A549 (cell line): ENCODE results near the gene PARD3B. TPM values are rescaled to one million over a fixed set of nuclear protein-coding genes. Genes with fewer than 3 reads are reported as not detected.

Source experiments
- ATAC-seq, 2 experiments: fragments of 200-7000 bp in 1 of 2; fragments of >200 bp in 1 of 2; cut with Nextera tagmentation in 1 of 2; cut with Tn5 transposase in 1 of 2; 3 replicates each; pipeline versions ENCODE4 v1.8.0 to v1.9.1; 2018 to 2020; ENCODE audit warnings: mild to moderate bottlenecking in 1 of 2, moderate library complexity in 1 of 2
- CTCF ChIA-PET: fragments of 300-600 bp; sonication (Branson Sonifier 250); formaldehyde crosslinking; extraction: SDS; loops from one replicate; lab custom pipeline; 2021; ENCODE audit warnings: antibody characterized with exemption, inconsistent platforms; lab: Yijun Ruan, JAX
- POLR2A ChIA-PET: fragments of 350-600 bp; formaldehyde crosslinking; extraction: SDS; loops from one replicate; lab custom pipeline; 2021; ENCODE audit warnings: antibody characterized with exemption, inconsistent platforms; lab: Yijun Ruan, JAX
- DNase-seq, 2 experiments: peaks; one replicate each; pipeline versions ENCODE4 v3.0.0 to v3.0.0-alpha.2; 2011 to 2016; ENCODE audit warnings: low read depth in 1 of 2, low spot score in 1 of 2
- FAIRE-seq: peaks from 2 replicates; lab custom pipeline; 2011; peaks lifted over from hg19 to GRCh38; lab: Jason Lieb, UNC
- H3K27ac ChIP-seq, 2 experiments: fragments of >200 bp; sonication (Bioruptor Twin); formaldehyde crosslinking; 3 replicates each; pipeline ENCODE4 v1.5.1; 2016 to 2017
- H3K4me1 ChIP-seq: fragments of >200 bp; sonication (Bioruptor Twin); formaldehyde crosslinking; 3 replicates; pipeline ENCODE4 v1.6.1; 2016
- H3K4me2 ChIP-seq: fragments of >200 bp; sonication (Bioruptor Twin); formaldehyde crosslinking; 3 replicates; pipeline ENCODE4 v1.6.1; 2016
- H3K4me3 ChIP-seq: fragments of >200 bp; sonication (Bioruptor Twin); formaldehyde crosslinking; 3 replicates; pipeline ENCODE4 v1.5.1; 2016
- H3K9me3 ChIP-seq: fragments of >200 bp; sonication (Bioruptor Twin); formaldehyde crosslinking; 3 replicates; pipeline ENCODE4 v1.6.1; 2016
- CBX2 ChIP-seq: fragments of 200-600 bp; sonication (generic); IDR thresholded peaks from 2 replicates; pipeline ENCODE4 v1.6.1; 2016; ENCODE audit warnings: low read depth, mild to moderate bottlenecking, borderline replicate concordance
- CHD2 ChIP-seq: fragments of 150-350 bp; IDR thresholded peaks from 2 replicates; pipeline ENCODE4 v1.6.1; 2014; ENCODE audit warnings: low read length; ENCODE audit not compliant: partially characterized antibody
- CHD4 ChIP-seq: fragments of 200-600 bp; sonication (generic); IDR thresholded peaks from 2 replicates; pipeline ENCODE4 v1.6.1; 2016; ENCODE audit warnings: antibody characterized with exemption, mild to moderate bottlenecking, borderline replicate concordance
- EHMT2 ChIP-seq: fragments of 200-600 bp; sonication (generic); IDR thresholded peaks from 2 replicates; pipeline ENCODE4 v1.6.1; 2016; ENCODE audit warnings: antibody characterized with exemption, low read depth, mild to moderate bottlenecking, moderate library complexity
- ESRRA ChIP-seq: fragments of 150-350 bp; IDR thresholded peaks from 2 replicates; pipeline ENCODE4 v1.6.1; 2014; ENCODE audit warnings: mild to moderate bottlenecking, low read length, borderline replicate concordance
- FOXS1 ChIP-seq: fragments of 250-450 bp; sonication (Bioruptor Pico); IDR thresholded peaks from 2 replicates; pipeline ENCODE4 v1.5.0; 2020; ENCODE audit warnings: mild to moderate bottlenecking, moderate library complexity
- GATA3 ChIP-seq: IDR thresholded peaks from 2 replicates; pipeline ENCODE4 v1.6.1; 2012; ENCODE audit warnings: borderline replicate concordance
- HEYL ChIP-seq: fragments of 250-450 bp; sonication (Bioruptor Pico); IDR thresholded peaks from 2 replicates; pipeline ENCODE4 v1.8.0; 2021; ENCODE audit warnings: mild to moderate bottlenecking, moderate library complexity
- HOXA7 ChIP-seq: fragments of 250-450 bp; sonication (Bioruptor Pico); IDR thresholded peaks from 2 replicates; pipeline ENCODE4 v1.5.0; 2020; ENCODE audit warnings: mild to moderate bottlenecking, moderate library complexity
- HOXB13 ChIP-seq: fragments of 250-450 bp; sonication (Bioruptor Pico); IDR thresholded peaks from 2 replicates; pipeline ENCODE4 v1.5.0; 2020; ENCODE audit warnings: low read depth, mild to moderate bottlenecking, moderate library complexity
- JUNB ChIP-seq: fragments of >200 bp; sonication (Bioruptor Twin); formaldehyde crosslinking; IDR thresholded peaks from 2 replicates; pipeline ENCODE4 v1.6.1; 2016
- KDM1A ChIP-seq: fragments of 200-600 bp; sonication (generic); IDR thresholded peaks from 2 replicates; pipeline ENCODE4 v1.6.1; 2016; ENCODE audit warnings: low read depth, mild to moderate bottlenecking
- KDM5A ChIP-seq: fragments of 200-600 bp; sonication (generic); IDR thresholded peaks from 2 replicates; pipeline ENCODE4 v1.6.1; 2016; ENCODE audit warnings: antibody characterized with exemption, mild to moderate bottlenecking
- MYC ChIP-seq: IDR thresholded peaks from 2 replicates; pipeline ENCODE4 v1.6.1; 2012; ENCODE audit warnings: mild to moderate bottlenecking, inconsistent platforms, low read length, improper control_type of control experiment, borderline replicate concordance
- NFE2L2 ChIP-seq: fragments of 150-350 bp; conservative IDR thresholded peaks from 2 replicates; pipeline ENCODE4 v1.6.1; 2014; ENCODE audit warnings: low read length
- NR3C1 ChIP-seq: fragments of >200 bp; sonication (Bioruptor Twin); formaldehyde crosslinking; IDR thresholded peaks from 3 replicates; pipeline ENCODE4 v1.6.1; 2017
- PHF8 ChIP-seq: fragments of 200-600 bp; sonication (generic); IDR thresholded peaks from 2 replicates; pipeline ENCODE4 v1.6.1; 2016; ENCODE audit warnings: low read depth, mild to moderate bottlenecking, antibody characterized with exemption, moderate library complexity, borderline replicate concordance
- RAD21 ChIP-seq, 2 experiments: fragments of >200 bp in 1 of 2; sonication (Bioruptor Twin) in 1 of 2; formaldehyde crosslinking in 1 of 2; IDR thresholded peaks in 1 of 2; conservative IDR thresholded peaks in 1 of 2; 2 replicates in 1 of 2; 3 replicates in 1 of 2; pipeline ENCODE4 v1.6.1; 2012 to 2018; ENCODE audit warnings: inconsistent platforms in 1 of 2
- RCOR1 ChIP-seq: fragments of 150-350 bp; IDR thresholded peaks from 2 replicates; pipeline ENCODE4 v1.6.1; 2014; ENCODE audit warnings: antibody characterized with exemption, low read length, low read depth
- RFX5 ChIP-seq: fragments of 450-650 bp; IDR thresholded peaks from 2 replicates; pipeline ENCODE4 v1.7.1; 2014; ENCODE audit warnings: antibody characterized with exemption, mild to moderate bottlenecking, moderate library complexity
- RNF2 ChIP-seq: fragments of 200-600 bp; sonication (generic); IDR thresholded peaks from 2 replicates; pipeline ENCODE4 v1.6.1; 2016; ENCODE audit warnings: low read depth, mild to moderate bottlenecking, antibody characterized with exemption, moderate library complexity, borderline replicate concordance
- TFCP2L1 ChIP-seq: fragments of 250-450 bp; sonication (Bioruptor Pico); IDR thresholded peaks from 2 replicates; pipeline ENCODE4 v1.5.0; 2021; ENCODE audit warnings: mild to moderate bottlenecking
- TP53 ChIP-seq: fragments of 250-450 bp; sonication (Bioruptor Pico); IDR thresholded peaks from 2 replicates; pipeline ENCODE4 v1.5.0; 2021; ENCODE audit warnings: mild to moderate bottlenecking, moderate library complexity
- ZFP36 ChIP-seq: fragments of 450-650 bp; IDR thresholded peaks from 2 replicates; pipeline ENCODE4 v1.6.1; 2014; ENCODE audit warnings: borderline replicate concordance; ENCODE audit not compliant: partially characterized antibody
- WGBS: methylation state at CpG from one replicate; pipeline ENCODE4 v1.1.6; 2017; ENCODE audit errors: missing lambda C conversion rate; 5-methylcytosine and 5-hydroxymethylcytosine counted together
- polyA plus RNA-seq, 4 experiments: library from polyadenylated mRNA; depleted of rRNA in 3 of 4; stranded (reverse); fragments of >200 nt; fragmentation: RNase III in 1 of 4; extraction: RNeasy Plus Mini Kit Qiagen cat#74134 plus additional on column Dnase treatment in 1 of 4; gene quantifications; 2 replicates in 3 of 4; 3 replicates in 1 of 4; pipeline ENCODE4 v1.2.3, GENCODE V29; 2011 to 2017
- TF ChIP-seq, protein P1 (sequence below): fragments of 250-450 bp; sonication (Bioruptor Pico); IDR thresholded peaks from 2 replicates; pipeline ENCODE4 v1.5.0; 2020; ENCODE audit warnings: low read depth, mild to moderate bottlenecking, moderate library complexity
- TF ChIP-seq, protein P2 (sequence below): fragments of 450-650 bp; IDR thresholded peaks from 2 replicates; pipeline ENCODE4 v1.6.1; 2014; ENCODE audit warnings: antibody characterized with exemption
- TF ChIP-seq, protein P3 (sequence below): fragments of >200 bp; sonication (Bioruptor Twin); formaldehyde crosslinking; IDR thresholded peaks from 3 replicates; pipeline ENCODE4 v1.5.1; 2016
- TF ChIP-seq, protein P4 (sequence below): fragments of 150-350 bp; IDR thresholded peaks from 2 replicates; pipeline ENCODE4 v1.6.1; 2014; ENCODE audit warnings: low read depth, mild to moderate bottlenecking, low read length
- TF ChIP-seq, protein P5 (sequence below): IDR thresholded peaks from 2 replicates; pipeline ENCODE4 v1.6.1; 2012

PARD3B gene
- polyA plus RNA-seq, 2 of the 4 experiments (the other 2 are of a cell fraction): 1.2 to 2.4 TPM

DNA sequence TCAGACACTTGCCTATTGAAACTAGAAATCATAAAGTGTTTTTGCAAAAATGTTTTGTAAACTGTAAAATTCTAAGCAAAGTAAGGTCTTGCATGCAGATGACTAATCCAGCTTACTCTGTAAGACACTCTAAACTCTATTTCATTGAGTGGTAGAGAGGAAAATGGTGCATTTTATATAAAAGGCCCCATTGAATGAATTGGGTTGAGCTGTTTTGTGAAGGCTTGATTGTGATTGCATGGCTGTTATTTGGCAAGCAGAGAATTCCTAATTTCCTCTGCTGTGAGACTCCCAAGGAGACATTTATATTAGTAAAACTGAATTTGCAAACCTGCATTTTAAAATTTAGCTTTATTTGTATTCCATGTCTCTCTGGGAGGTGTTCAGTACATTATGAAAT lies 234.5 kb downstream of the PARD3B start:
- TF ChIP-seq, protein P1, sequence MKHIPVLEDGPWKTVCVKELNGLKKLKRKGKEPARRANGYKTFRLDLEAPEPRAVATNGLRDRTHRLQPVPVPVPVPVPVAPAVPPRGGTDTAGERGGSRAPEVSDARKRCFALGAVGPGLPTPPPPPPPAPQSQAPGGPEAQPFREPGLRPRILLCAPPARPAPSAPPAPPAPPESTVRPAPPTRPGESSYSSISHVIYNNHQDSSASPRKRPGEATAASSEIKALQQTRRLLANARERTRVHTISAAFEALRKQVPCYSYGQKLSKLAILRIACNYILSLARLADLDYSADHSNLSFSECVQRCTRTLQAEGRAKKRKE (CRISPR knock-in tag): no peak
- TF ChIP-seq NR3C1 (no peak), RCOR1 (no peak), RNF2 (no peak), CBX2 (no peak), ESRRA (no peak), MYC (no peak), HOXA7 (CRISPR knock-in tag) (no peak), JUNB (no peak), ZFP36 (no peak), HOXB13 (CRISPR knock-in tag) (no peak), TFCP2L1 (CRISPR knock-in tag) (no peak), EHMT2 (no peak), KDM5A (no peak), TP53 (no peak), RAD21 (conservative IDR thresholded peaks at IDR 0.05 in 1 of 2, IDR thresholded peaks at IDR 0.05 in 1 of 2) (no peak), HEYL (CRISPR knock-in tag) (no peak)
- TF ChIP-seq, protein P2, sequence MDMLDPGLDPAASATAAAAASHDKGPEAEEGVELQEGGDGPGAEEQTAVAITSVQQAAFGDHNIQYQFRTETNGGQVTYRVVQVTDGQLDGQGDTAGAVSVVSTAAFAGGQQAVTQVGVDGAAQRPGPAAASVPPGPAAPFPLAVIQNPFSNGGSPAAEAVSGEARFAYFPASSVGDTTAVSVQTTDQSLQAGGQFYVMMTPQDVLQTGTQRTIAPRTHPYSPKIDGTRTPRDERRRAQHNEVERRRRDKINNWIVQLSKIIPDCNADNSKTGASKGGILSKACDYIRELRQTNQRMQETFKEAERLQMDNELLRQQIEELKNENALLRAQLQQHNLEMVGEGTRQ: no peak
- ATAC-seq (no peak), DNase-seq (no peak)

DNA sequence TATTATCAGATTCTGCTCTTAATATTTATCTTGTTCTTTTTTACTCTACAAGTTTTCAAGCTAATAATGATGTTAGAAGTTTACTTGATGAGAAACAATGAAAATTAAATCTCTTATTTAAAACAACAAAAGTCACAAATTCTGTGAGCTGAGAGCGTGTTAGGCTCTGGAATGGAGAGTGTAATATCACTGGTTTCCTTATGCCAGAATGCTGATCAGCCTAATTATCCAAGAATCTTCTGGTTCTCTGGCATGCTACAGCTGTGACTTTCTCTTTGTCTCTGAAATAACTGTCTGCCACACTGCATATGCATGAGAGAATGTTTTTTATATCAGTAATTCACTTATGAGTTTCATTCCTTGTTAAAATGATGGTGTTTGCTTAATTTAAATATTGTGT lies 236.7 kb downstream of the PARD3B start:
- no peak overlapping the region for H3K4me3 ChIP-seq
- CTCF ChIA-PET: no interaction called here

More for the DNA sequence above, 234.5 kb downstream of the PARD3B start:
- FAIRE-seq: no peak
- ChIA-PET POLR2A (no interaction called here), CTCF (no interaction called here)
- no peak overlapping the region for H3K27ac ChIP-seq
- no peak overlapping the region for H3K4me3 ChIP-seq
- H3K9me3 ChIP-seq: no peaks in the 10 kb centered on the region
- no peaks in the 10 kb centered on the region for H3K4me1 ChIP-seq
- H3K4me2 ChIP-seq: no peak overlapping the region

DNA sequence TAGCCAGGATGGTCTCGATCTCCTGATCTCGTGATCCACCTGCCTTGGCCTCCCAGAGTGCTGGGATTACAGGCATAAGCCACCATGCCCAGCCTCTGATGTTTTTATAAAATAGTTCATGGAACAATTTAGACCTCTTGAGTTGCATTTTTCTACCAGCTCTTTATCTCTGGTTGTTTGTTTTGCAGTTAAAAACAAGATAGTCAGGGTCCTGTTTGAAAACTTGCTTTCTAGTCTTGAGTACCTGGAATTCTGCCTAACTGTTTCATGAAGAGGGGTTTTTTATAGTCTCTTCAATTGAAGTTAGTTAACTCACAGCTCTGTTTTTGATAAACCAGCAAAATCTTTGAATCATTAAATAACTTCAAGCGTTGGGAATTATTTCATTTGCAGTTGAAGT lies 244.8 kb downstream of the PARD3B start:
- Histone ChIP-seq H3K4me2 (no peak overlapping the region), H3K27ac (no peak overlapping the region), H3K4me1 (peaks cover 3% of the 10 kb centered on the region; the same call in 2 of the 3 replicates), H3K9me3 (no peaks in the 10 kb centered on the region), H3K4me3 (no peak overlapping the region)
- POLR2A ChIA-PET: no interaction called here
- CTCF ChIA-PET: no interaction called here
- WGBS: 81% methylated on average over 3 of the region's 3 CpGs
- TF ChIP-seq RNF2: no peak
- TF ChIP-seq PHF8: no peak
- TF ChIP-seq, protein P3, sequence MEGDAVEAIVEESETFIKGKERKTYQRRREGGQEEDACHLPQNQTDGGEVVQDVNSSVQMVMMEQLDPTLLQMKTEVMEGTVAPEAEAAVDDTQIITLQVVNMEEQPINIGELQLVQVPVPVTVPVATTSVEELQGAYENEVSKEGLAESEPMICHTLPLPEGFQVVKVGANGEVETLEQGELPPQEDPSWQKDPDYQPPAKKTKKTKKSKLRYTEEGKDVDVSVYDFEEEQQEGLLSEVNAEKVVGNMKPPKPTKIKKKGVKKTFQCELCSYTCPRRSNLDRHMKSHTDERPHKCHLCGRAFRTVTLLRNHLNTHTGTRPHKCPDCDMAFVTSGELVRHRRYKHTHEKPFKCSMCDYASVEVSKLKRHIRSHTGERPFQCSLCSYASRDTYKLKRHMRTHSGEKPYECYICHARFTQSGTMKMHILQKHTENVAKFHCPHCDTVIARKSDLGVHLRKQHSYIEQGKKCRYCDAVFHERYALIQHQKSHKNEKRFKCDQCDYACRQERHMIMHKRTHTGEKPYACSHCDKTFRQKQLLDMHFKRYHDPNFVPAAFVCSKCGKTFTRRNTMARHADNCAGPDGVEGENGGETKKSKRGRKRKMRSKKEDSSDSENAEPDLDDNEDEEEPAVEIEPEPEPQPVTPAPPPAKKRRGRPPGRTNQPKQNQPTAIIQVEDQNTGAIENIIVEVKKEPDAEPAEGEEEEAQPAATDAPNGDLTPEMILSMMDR: no peak
- TF ChIP-seq RFX5: no peak
- TF ChIP-seq ZFP36: no peak
- TF ChIP-seq, protein P4, sequence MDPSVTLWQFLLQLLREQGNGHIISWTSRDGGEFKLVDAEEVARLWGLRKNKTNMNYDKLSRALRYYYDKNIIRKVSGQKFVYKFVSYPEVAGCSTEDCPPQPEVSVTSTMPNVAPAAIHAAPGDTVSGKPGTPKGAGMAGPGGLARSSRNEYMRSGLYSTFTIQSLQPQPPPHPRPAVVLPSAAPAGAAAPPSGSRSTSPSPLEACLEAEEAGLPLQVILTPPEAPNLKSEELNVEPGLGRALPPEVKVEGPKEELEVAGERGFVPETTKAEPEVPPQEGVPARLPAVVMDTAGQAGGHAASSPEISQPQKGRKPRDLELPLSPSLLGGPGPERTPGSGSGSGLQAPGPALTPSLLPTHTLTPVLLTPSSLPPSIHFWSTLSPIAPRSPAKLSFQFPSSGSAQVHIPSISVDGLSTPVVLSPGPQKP: no peak
- no peak for TF ChIP-seq KDM5A
- no peak for TF ChIP-seq NR3C1
- DNase-seq (no peak), FAIRE-seq (no peak), ATAC-seq (no peak)

More for the DNA sequence above, 236.7 kb downstream of the PARD3B start:
- H3K4me1 ChIP-seq: no peaks in the 10 kb centered on the region
- ATAC-seq: no peak
- no peak for FAIRE-seq
- no peak overlapping the region for H3K27ac ChIP-seq
- WGBS: 64% methylated on average over 1 of the region's 1 CpG
- POLR2A ChIA-PET: no interaction called here
- no peak overlapping the region for H3K4me2 ChIP-seq
- TF ChIP-seq, protein P5, sequence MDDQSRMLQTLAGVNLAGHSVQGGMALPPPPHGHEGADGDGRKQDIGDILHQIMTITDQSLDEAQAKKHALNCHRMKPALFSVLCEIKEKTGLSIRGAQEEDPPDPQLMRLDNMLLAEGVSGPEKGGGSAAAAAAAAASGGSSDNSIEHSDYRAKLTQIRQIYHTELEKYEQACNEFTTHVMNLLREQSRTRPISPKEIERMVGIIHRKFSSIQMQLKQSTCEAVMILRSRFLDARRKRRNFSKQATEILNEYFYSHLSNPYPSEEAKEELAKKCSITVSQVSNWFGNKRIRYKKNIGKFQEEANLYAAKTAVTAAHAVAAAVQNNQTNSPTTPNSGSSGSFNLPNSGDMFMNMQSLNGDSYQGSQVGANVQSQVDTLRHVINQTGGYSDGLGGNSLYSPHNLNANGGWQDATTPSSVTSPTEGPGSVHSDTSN: no peak
- TF ChIP-seq MYC: no peak
- no peak for TF ChIP-seq GATA3
- no peak for TF ChIP-seq NFE2L2
- no peak for TF ChIP-seq KDM1A
- TF ChIP-seq CHD2: no peak
- TF ChIP-seq CHD4: no peak
- no peak for TF ChIP-seq TP53
- TF ChIP-seq FOXS1 (CRISPR knock-in tag): no peak
- H3K9me3 ChIP-seq: no peaks in the 10 kb centered on the region
- no peak for DNase-seq
